ENCODE data around the gene ARRB1.
"Not testable (repeated sequence)": the region's sequence is repeated elsewhere in the genome, so short reads cannot be mapped to it uniquely, and the experiment has no call there.

ARRB1 gene

GRCh38 chr11:75351541-75351790 lies at the start of gene ARRB1:
Gene ARRB1 (minus strand): TSS chr11:75351661. CDS start chr11:75351607, 54 bp downstream.
- DNase-seq = no peak

DNA sequence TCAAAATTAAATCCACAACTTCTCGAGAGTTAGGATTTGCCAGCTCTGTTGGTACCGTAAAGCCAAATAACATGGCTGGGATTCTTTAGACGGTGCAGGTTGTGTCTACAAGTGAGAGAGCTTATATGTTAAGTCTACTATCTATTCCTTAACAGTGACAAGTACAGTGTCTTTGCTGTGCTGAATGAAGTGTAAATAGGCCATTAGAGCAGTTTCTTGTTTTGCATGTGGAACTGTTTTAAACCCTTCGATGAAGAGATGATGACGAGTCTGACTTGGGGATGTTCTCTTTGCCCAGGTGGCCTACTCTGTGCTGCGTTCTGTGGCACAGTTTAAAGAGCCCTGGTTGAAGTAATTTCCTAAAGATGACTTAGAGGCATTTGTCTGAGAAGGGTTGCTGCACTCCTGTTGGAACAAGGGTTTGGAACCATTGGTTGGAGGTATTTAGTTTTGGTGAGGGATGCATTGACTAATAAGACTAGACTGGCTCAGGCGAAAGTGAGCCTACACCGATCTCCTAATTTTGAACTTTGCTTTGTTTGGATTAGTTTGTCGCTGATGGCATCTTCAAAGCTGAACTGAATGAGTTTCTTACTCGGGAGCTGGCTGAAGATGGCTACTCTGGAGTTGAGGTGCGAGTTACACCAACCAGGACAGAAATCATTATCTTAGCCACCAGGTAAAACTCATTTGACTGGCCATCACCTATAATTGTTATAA lies 48.8 kb upstream of the ARRB1 start:
- no peak for DNase-seq

GRCh38 chr11:75399344-75400145 lies 48.1 kb upstream of the ARRB1 start, which contains the start of gene RPS3:
Gene RPS3 (plus strand): TSS chr11:75399518. CDS start chr11:75399548, 30 bp downstream.
- DNase-seq = peak; percentile 83

- DNase-seq = no peak
Observed at GRCh38 chr11:75398906-75399305, 47.4 kb upstream of the ARRB1 start.

GRCh38 chr11:75394085-75394840 lies 42.8 kb upstream of the ARRB1 start:
- DNase-seq = no peak

DNA sequence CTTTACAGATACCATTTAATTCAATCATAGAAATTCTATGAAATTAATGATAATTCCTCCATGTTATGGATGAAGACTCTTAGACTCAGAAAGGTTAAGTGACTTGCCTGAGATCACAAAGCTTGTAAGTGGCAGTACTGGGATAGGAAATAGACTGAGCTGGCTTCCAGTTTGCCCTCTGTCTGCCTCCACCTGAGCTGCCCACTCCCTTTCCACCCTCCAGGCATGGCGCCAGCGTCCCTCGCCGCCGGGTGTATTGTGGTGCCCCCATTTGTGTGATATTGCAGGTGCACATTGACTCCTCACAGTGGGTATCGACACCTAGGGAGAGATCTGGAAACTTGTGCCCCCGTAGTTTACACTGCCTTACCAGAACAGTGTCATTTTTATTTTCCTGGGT lies 38.5 kb upstream of the ARRB1 start:
- no peak for DNase-seq

DNA sequence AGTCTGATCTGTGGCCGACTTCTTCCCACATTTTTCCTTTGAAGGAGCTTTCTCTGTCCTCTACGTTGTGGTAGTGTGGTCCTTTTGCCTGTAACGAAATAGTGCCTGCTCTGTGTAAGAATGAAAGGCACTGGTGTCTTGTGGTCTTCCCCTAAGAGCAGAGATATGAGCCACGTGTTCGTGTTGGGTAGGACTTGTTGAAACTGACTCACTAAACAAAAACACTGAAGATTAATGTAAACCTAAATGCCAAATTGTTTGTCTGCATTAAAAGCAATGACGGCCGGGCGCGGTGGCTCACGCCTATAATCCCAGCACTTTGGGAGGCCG lies 37.8 kb upstream of the ARRB1 start:
- DNase-seq = no peak

GRCh38 chr11:75388386-75389275 lies 37.2 kb upstream of the ARRB1 start:
- DNase-seq = peak; percentile 59

DNA sequence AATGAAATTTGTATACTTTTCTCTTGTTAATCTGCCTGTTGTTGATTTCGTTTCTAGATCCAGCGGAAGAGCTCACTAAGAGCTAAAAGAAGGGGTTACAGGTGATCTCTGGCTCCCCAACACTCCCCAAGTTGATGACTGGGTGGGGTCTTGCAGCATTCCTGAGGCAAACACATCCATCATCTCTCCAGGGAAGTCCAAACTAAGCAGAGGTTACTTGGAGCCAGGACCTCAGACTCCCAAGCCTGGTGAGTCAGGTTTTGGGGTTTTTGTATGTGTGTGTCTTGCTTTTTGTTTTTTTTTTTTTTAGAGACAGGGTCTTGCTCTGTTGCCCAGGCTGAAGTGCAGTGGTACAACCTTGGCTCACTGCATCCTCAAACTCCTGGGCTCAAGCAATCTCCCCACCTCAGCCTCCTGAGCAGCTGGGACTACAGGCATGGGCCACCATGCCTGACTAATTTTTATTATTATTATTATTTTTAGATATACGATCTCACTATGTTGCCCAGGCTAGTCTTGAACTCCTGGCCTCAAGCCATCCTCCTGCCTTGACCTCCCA lies 36.4 kb upstream of the ARRB1 start:
- no peak for DNase-seq

GRCh38 chr11:75386942-75387630 lies 35.6 kb upstream of the ARRB1 start:
- DNase-seq = no peak

GRCh38 chr11:75384438-75385080 lies 33.1 kb upstream of the ARRB1 start:
- peak; percentile 75 to 78 for DNase-seq

GRCh38 chr11:75383246-75383645 lies 31.8 kb upstream of the ARRB1 start:
- DNase-seq = no peak

DNA sequence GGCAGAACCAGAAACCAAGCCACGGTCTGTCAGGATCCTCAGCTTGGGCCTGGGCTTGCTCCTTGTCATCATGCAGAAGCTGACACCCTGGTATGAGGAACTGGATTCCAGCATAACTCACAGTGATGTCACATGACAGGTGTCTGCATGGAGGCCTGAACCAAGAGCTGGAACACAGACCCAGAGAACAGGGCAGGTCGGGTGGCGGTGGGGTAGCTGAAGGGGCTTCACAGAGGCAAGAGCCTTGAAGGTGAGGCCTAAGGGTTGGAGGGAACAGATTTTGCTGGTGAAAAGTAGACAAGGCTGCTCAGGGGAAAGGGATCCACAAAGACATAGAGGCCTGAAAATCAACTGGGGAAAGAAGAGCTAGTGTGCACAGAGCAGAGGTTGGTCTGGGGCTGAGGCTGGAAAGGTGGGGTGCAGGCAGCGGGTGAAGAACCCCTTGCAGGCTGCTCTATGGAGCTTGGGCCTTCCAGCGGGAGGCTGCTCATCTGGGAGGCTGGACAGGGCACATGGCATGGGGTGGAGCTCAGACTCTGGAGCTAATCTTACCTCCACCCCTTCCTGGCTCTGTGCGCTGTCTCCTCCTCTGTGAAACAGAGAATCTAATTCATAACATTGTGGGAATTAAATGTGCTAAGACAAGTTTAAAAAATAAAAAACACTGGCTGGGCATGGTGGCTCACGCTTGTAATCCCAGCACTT lies 29.4 kb upstream of the ARRB1 start:
- no peak for DNase-seq

GRCh38 chr11:75380245-75380644 lies 28.8 kb upstream of the ARRB1 start:
- no peak for DNase-seq

- not testable (repeated sequence) for DNase-seq
Observed at GRCh38 chr11:75378776-75379175, 27.3 kb upstream of the ARRB1 start.

- DNase-seq = no peak
Observed at GRCh38 chr11:75376175-75376574, 24.7 kb upstream of the ARRB1 start.

GRCh38 chr11:75375626-75376025 lies 24.2 kb upstream of the ARRB1 start:
- DNase-seq = no peak

GRCh38 chr11:75374646-75375045 lies 23.2 kb upstream of the ARRB1 start:
- DNase-seq = no peak

GRCh38 chr11:75373201-75373600 lies 21.7 kb upstream of the ARRB1 start:
- DNase-seq = no peak

All from stimulated activated CD4-positive, alpha-beta T cell treated with anti-CD3 and anti-CD28 coated beads, Interleukin-2, amount 100 ng/mL, for 48 hours (primary cell).